K562 (cell line): Measurements from ENCODE around the gene CYTH1. TPM values are rescaled to one million over a fixed set of nuclear protein-coding genes. Genes with fewer than 3 reads are reported as not detected.

Experiments used
- ATAC-seq: fragments of 200-7000 bp; cut with Tn5 transposase; 3 replicates; pipeline ENCODE4 v1.9.1; 2020; ENCODE audit warnings: moderate library complexity
- BruUV-seq: library from RNA; stranded (reverse); fragments of 400-500 nt; replicated peaks from 2 replicates; lab custom pipeline; 2021; lab: Mats Ljungman, UMichigan
- CTCF ChIA-PET: fragments of 300-600 bp; formaldehyde crosslinking; extraction: SDS; loops from one replicate; lab custom pipeline; 2021; ENCODE audit warnings: low intra/inter-chr PET ratio; lab: Yijun Ruan, JAX
- POLR2A ChIA-PET: fragments of 300-600, 350-650 bp; sonication (Branson Sonifier 250); formaldehyde crosslinking; extraction: SDS; loops from one replicate; lab custom pipeline; 2021; ENCODE audit warnings: antibody characterized with exemption, inconsistent platforms; lab: Yijun Ruan, JAX
- DNase-seq, 4 experiments: peaks; one replicate each; pipeline versions ENCODE4 v3.0.0 to v3.0.0-alpha.2; 2011 to 2018; ENCODE audit warnings: low spot score in 3 of 4, mixed read lengths in 3 of 4; ENCODE audit errors: extremely low read depth in 1 of 4
- FAIRE-seq: peaks from 2 replicates; lab custom pipeline; 2011; peaks lifted over from hg19 to GRCh38; lab: Jason Lieb, UNC
- H2AFZ ChIP-seq: 2 replicates; pipeline ENCODE4 v1.6.0; 2011; ENCODE audit warnings: low read depth, low read length, control low read depth, inconsistent platforms
- H3K27ac ChIP-seq: fragments of 200-600 bp; 3 replicates; pipeline ENCODE4 v1.8.0; 2011; ENCODE audit warnings: low read depth, mild to moderate bottlenecking, control low read depth, inconsistent platforms, low read length, moderate library complexity, mixed read lengths; ENCODE audit errors: extremely low read depth
- H3K27me3 ChIP-seq, 2 experiments: fragments of 300-600 bp in 1 of 2; 2 replicates in 1 of 2; 3 replicates in 1 of 2; pipeline versions ENCODE4 v1.6.0 to v1.8.0; 2011; ENCODE audit warnings: inconsistent platforms in 2 of 2, low read length in 2 of 2, mild to moderate bottlenecking in 1 of 2, mixed read lengths in 1 of 2, moderate library complexity in 1 of 2; ENCODE audit not compliant: control insufficient read depth in 2 of 2, insufficient read depth in 2 of 2
- H3K36me3 ChIP-seq: fragments of 300-600 bp; 3 replicates; pipeline ENCODE4 v1.8.0; 2011; ENCODE audit warnings: mild to moderate bottlenecking, low read length, inconsistent platforms; ENCODE audit not compliant: control insufficient read depth, insufficient read depth
- H3K4me1 ChIP-seq, 2 experiments: fragments of 200-600 bp in 1 of 2; replicated peaks in 1 of 2; 2 replicates in 1 of 2; 3 replicates in 1 of 2; pipeline versions ENCODE4 v1.5.1 to v1.8.0; 2011; ENCODE audit warnings: inconsistent platforms in 2 of 2, low read length in 2 of 2, mild to moderate bottlenecking in 1 of 2, mixed read lengths in 1 of 2, moderate library complexity in 1 of 2; ENCODE audit not compliant: control insufficient read depth in 2 of 2, insufficient read depth in 2 of 2
- H3K4me2 ChIP-seq: 2 replicates; pipeline ENCODE4 v1.6.1; 2011; ENCODE audit warnings: low read length, control low read depth, inconsistent platforms, mixed read lengths; ENCODE audit not compliant: insufficient read depth
- H3K4me3 ChIP-seq: fragments of 200-600 bp; sonication (generic), shearing (Covaris generic); 2 replicates; pipeline ENCODE4 v1.5.1; 2016; ENCODE audit warnings: control low read depth, inconsistent platforms
- H3K79me2 ChIP-seq: fragments of 200-600 bp; 3 replicates; pipeline ENCODE4 v1.8.0; 2011; ENCODE audit warnings: low read length, inconsistent platforms; ENCODE audit not compliant: control insufficient read depth, insufficient read depth
- H3K9ac ChIP-seq, 2 experiments: 2 replicates each; pipeline versions ENCODE4 v1.6.0 to v1.6.1; 2011; ENCODE audit warnings: low read depth in 2 of 2, low read length in 2 of 2, control low read depth in 1 of 2, inconsistent platforms in 1 of 2, mild to moderate bottlenecking in 1 of 2, mixed read lengths in 1 of 2; ENCODE audit not compliant: insufficient read depth in 1 of 2
- H3K9me1 ChIP-seq: one replicate; pipeline ENCODE4 v1.6.0; 2011; ENCODE audit warnings: inconsistent platforms, mild to moderate bottlenecking, low read length, moderate library complexity; ENCODE audit not compliant: control insufficient read depth, insufficient read depth
- H3K9me3 ChIP-seq: replicated peaks from 2 replicates; pipeline ENCODE4 v1.5.1; 2011; ENCODE audit warnings: low read depth, low read length, inconsistent platforms; ENCODE audit not compliant: control insufficient read depth, insufficient read depth
- H4K20me1 ChIP-seq: replicated peaks from 2 replicates; pipeline ENCODE4 v1.6.1; 2011; ENCODE audit warnings: low read length, inconsistent platforms, mixed read lengths; ENCODE audit not compliant: control insufficient read depth, insufficient read depth
- GATA2 ChIP-seq: sonication (generic); formaldehyde crosslinking; IDR thresholded peaks from 2 replicates; pipeline ENCODE4 v1.4.0; 2020; ENCODE audit warnings: mild to moderate bottlenecking, missing genetic modification reagents
- HMGXB4 ChIP-seq: sonication (generic); formaldehyde crosslinking; IDR thresholded peaks from 2 replicates; pipeline ENCODE4 v1.8.1; 2023; ENCODE audit warnings: mild to moderate bottlenecking, missing genetic modification reagents
- HNRNPL ChIP-seq: fragments of 200-400 bp; formaldehyde crosslinking; IDR thresholded peaks from 2 replicates; pipeline ENCODE4 v1.6.1; 2017; ENCODE audit warnings: low read depth, mild to moderate bottlenecking, low read length
- LARP7 ChIP-seq: fragments of 450-650 bp; IDR thresholded peaks from 2 replicates; pipeline ENCODE4 v1.6.1; 2016
- NCOA1 ChIP-seq: fragments of 450-650 bp; IDR thresholded peaks from 2 replicates; pipeline ENCODE4 v1.6.1; 2016; ENCODE audit warnings: low read depth
- PCBP1 ChIP-seq: fragments of 200-400 bp; formaldehyde crosslinking; IDR thresholded peaks from 2 replicates; pipeline ENCODE4 v1.6.1; 2018; ENCODE audit warnings: mild to moderate bottlenecking, low read depth, low read length; ENCODE audit not compliant: poor library complexity, severe bottlenecking
- SUPT5H ChIP-seq: fragments of 450-650 bp; IDR thresholded peaks from 2 replicates; pipeline ENCODE4 v1.6.1; 2016
- TFAP4 ChIP-seq: sonication (generic); formaldehyde crosslinking; IDR thresholded peaks from 2 replicates; pipeline ENCODE4 v1.8.0; 2022; ENCODE audit warnings: missing genetic modification reagents, mild to moderate bottlenecking, moderate library complexity, borderline replicate concordance
- THRAP3 ChIP-seq: fragments of 450-650 bp; IDR thresholded peaks from 2 replicates; pipeline ENCODE4 v1.6.1; 2016; ENCODE audit warnings: mild to moderate bottlenecking, inconsistent platforms, borderline replicate concordance
- XRCC5 ChIP-seq: fragments of 200-400 bp; formaldehyde crosslinking; IDR thresholded peaks from 2 replicates; pipeline ENCODE4 v1.6.1; 2017; ENCODE audit warnings: low read depth, mild to moderate bottlenecking, low read length
- ZBTB2 ChIP-seq: fragments of 450-650 bp; IDR thresholded peaks from 2 replicates; pipeline ENCODE4 v1.6.1; 2016; ENCODE audit warnings: antibody characterized with exemption
- ZBTB5 ChIP-seq: fragments of 450-650 bp; IDR thresholded peaks from 2 replicates; pipeline ENCODE4 v1.6.1; 2017; ENCODE audit warnings: antibody characterized with exemption
- ZBTB7A ChIP-seq: IDR thresholded peaks from 2 replicates; pipeline ENCODE4 v1.6.1; 2011; ENCODE audit warnings: low read depth, mild to moderate bottlenecking, low read length, moderate library complexity, borderline replicate concordance; ENCODE audit not compliant: control insufficient read depth
- ZNF347 ChIP-seq: fragments of 450-650 bp; formaldehyde crosslinking; IDR thresholded peaks from 2 replicates; pipeline ENCODE4 v1.4.0; 2020; ENCODE audit warnings: low read depth, mild to moderate bottlenecking, moderate library complexity
- WGBS: fragments of 100-300 bp; shearing (Covaris generic); methylation state at CpG from one replicate; pipeline ENCODE4 v1.1.6; 2016; ENCODE audit warnings: low coverage, mixed read lengths; ENCODE audit not compliant: insufficient coverage; ENCODE audit errors: missing lambda C conversion rate; 5-methylcytosine and 5-hydroxymethylcytosine counted together
- in situ Hi-C: fragments of 300-500 bp; cut with MboI; formaldehyde crosslinking; loops from 4 replicates; pipeline ENCODE4 v1.15.0; 2018; ENCODE audit warnings: inconsistent platforms, mixed read lengths
- intact Hi-C: fragments of 100-400 bp; cut with micrococcal nuclease; formaldehyde crosslinking; loops from 2 replicates; pipeline ENCODE4 v1.14.2; 2022
- polyA plus RNA-seq, 8 experiments: library from polyadenylated mRNA; depleted of rRNA in 4 of 8; stranded (reverse) in 5 of 8; unstranded in 3 of 8; fragments of >200 nt; fragmentation: Nextera tagmentation in 2 of 8; fragmentation: Illumina TruSeq in 1 of 8; extraction: Ambion mirVana in 2 of 8; extraction: Trizol in 1 of 8; gene quantifications; 2 replicates each; pipeline versions ENCODE4 v1.2.1 to v1.2.3, GENCODE V29; 2011 to 2014; ENCODE audit warnings: inconsistent platforms in 1 of 8, missing spikeins in 1 of 8
- total RNA-seq, 7 experiments: library from RNA; depleted of rRNA in 6 of 7; stranded (reverse); fragments of >200 nt in 6 of 7; fragmentation: Illumina TruSeq in 2 of 7; extraction: Trizol in 2 of 7; gene quantifications; 2 replicates each; pipeline versions ENCODE4 v1.2.1 to v1.2.3, GENCODE V29; 2011 to 2021; ENCODE audit warnings: low replicate concordance in 1 of 7

CYTH1 gene
- total and polyA plus RNA-seq, 9 of the 15 experiments (the other 6 are each of a cell fraction or from before 2014, with no cell fraction given) = 0.52 to 27.7 (median 16.8) TPM

- no peak overlapping the region for H2AFZ ChIP-seq
- H3K9ac ChIP-seq = no peak overlapping the region
- POLR2A ChIA-PET = interaction anchor here (0.9 to 2.4 kb wide), 4 partner anchors 9 to 330 kb away, joined by 3 to 11 read pairs (median 4); partner anchors contain the start of gene CANT1
- no peak overlapping the region for H3K4me2 ChIP-seq
- H3K36me3 ChIP-seq = peaks cover 39% of the 10 kb centered on the region; the same call in 2 of the 3 replicates
- H3K9me1 ChIP-seq = no peaks in the 10 kb centered on the region
- no TSS peak for BruUV-seq
- ATAC-seq = no peak
- no peaks in the 10 kb centered on the region for H3K9me3 ChIP-seq
- no peak for DNase-seq
- TF ChIP-seq ZBTB2 (no peak), ZBTB5 (no peak), NCOA1 (no peak), LARP7 (no peak), ZNF347 (CRISPR knock-in tag) (no peak), PCBP1 (no peak), THRAP3 (no peak), XRCC5 (no peak), HMGXB4 (CRISPR knock-in tag) (no peak), GATA2 (CRISPR knock-in tag) (no peak), HNRNPL (no peak), ZBTB7A (no peak), SUPT5H (no peak), TFAP4 (CRISPR knock-in tag) (no peak)
- CTCF ChIA-PET = no interaction called here
- 88% methylated on average over 18 of the region's 24 CpGs for WGBS
- no peak for FAIRE-seq
- H3K27me3 ChIP-seq = no peaks in the 10 kb centered on the region
- no peak overlapping the region for H3K27ac ChIP-seq
- 0 out of 2 replicates have a peak, but pooled peaks cover 3% of the 10 kb centered on the region for H4K20me1 ChIP-seq
- intact Hi-C loops (no loop called here), in situ Hi-C loops (no loop called here)
- no peaks in the 10 kb centered on the region for H3K79me2 ChIP-seq
- H3K4me3 ChIP-seq = no peak overlapping the region
- H3K4me1 ChIP-seq = peaks cover 0 to 5% of the 10 kb centered on the region in 2 experiments; a peak in 1 of 5 replicates
Observed at GRCh38 chr17:78679495-78680395, 102.3 kb downstream of the CYTH1 start.
